Measurements from ENCODE around the gene TBC1D5.

DNA sequence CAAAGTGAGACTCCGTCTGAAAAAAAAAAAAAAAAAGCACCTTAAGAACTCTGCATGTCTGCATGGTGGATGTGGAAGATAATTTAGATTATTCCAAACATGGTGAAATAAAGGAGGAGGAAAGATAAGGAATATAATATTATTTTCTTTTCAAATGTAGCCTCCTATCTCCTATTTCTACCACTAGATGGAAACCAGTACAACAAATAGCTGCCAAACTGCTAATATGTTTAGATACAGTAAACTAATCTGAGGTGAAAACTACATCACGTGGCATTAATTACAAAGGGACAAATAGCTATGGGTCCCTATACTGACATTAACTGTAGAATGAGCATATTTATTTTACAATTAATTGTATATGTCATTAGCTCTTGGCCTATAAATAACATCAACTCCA lies 197.8 kb downstream of the TBC1D5 start:
- no peak for TF ChIP-seq CTCF (IDR thresholded peaks at IDR 0.05)
- TF ChIP-seq POLR2A (IDR thresholded peaks at IDR 0.05): no peak
